HG03060 (cell line): ENCODE results near the gene SLC2A8.

Source experiments
- ATAC-seq: cut with Tn5 transposase; IDR thresholded peaks from one replicate; pipeline ENCODE4 v1.9.1; 2021; ENCODE audit warnings: low read depth, moderate number of reproducible peaks; ENCODE audit not compliant: unreplicated experiment

The SLC2A8 gene

GRCh38 chr9:127399736-127400269 lies 2.8 kb downstream of the SLC2A8 start:
- ATAC-seq, result no peak

DNA sequence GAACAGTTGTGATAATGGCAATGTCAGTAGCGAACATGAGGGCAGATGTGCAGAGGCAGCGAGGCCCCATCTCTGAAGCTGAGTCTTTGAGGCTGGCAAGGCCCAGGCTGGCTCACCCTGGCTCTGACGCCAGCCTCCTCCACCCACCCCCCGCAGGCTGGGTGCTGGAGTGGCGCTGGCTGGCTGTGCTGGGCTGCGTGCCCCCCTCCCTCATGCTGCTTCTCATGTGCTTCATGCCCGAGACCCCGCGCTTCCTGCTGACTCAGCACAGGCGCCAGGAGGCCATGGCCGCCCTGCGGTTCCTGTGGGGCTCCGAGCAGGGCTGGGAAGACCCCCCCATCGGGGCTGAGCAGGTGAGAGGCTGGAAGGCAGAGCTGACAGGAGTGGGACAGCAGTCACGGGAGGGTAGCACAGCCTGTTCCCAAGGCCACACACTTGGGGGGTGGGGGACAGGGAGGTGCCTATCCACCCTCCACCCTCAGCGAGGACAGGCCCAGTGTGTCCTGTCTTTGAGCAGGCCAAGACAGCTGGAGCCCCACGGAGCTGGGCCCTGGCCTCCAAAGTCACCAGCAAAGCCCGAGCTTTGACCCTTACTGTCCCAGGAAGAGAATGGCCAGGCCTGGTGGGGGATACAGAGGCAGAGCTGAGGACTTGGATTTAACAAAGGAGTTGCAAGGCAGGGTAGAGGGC lies 5.6 kb downstream of the SLC2A8 start:
- ATAC-seq, result no peak

DNA sequence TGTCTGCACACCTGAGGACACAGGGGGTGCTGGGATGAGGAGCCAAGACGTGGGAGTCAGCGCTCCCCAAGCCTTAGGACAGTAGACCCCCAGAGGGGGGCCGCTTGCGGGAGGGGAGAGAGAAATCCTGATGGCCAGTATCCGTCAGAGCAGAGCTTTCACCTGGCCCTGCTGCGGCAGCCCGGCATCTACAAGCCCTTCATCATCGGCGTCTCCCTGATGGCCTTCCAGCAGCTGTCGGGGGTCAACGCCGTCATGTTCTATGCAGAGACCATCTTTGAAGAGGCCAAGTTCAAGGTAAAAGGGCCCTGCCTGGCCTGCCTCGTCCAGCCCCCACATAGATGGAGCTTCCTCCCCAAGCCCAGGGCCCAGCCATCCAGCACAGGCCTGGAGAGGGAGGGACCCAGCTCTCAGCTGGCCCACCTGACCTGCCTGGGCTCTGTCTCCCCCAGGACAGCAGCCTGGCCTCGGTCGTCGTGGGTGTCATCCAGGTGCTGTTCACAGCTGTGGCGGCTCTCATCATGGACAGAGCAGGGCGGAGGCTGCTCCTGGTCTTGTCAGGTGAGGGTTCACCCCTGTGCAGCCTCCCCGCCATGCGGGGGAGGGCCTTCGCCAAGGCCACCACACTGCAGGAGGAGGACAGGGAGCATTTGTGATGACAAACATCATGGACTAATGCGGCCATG lies 6.7 kb downstream of the SLC2A8 start:
- no peak for ATAC-seq

GRCh38 chr9:127404631-127405030 lies 7.7 kb downstream of the SLC2A8 start:
- ATAC-seq, result no peak

GRCh38 chr9:127405344-127406125 lies 8.6 kb downstream of the SLC2A8 start:
- no peak for ATAC-seq

- no peak for ATAC-seq
Measured at GRCh38 chr9:127406799-127407491, 10.0 kb downstream of the SLC2A8 start.

- no peak for ATAC-seq
Measured at GRCh38 chr9:127407492-127407843, 10.5 kb downstream of the SLC2A8 start.

DNA sequence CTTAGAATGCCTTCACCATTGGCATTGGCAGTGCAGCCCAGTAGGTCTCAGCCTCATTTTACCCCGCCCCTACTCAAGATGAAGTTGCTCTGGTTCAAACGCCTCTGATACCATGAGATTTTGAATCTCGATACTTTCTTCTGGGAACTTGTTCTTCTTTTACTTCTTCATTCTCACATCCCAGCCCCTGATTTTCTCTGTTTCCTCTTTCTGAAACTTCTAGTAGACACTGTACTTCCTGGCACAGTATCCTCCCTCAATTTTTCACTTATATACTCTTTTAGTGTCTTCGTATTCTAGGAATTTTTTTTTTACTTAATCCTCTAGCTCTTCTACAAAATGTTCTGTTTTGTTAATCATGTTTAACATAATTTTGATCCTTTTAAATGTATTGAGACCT lies 14.2 kb downstream of the SLC2A8 start:
- no peak for ATAC-seq

DNA sequence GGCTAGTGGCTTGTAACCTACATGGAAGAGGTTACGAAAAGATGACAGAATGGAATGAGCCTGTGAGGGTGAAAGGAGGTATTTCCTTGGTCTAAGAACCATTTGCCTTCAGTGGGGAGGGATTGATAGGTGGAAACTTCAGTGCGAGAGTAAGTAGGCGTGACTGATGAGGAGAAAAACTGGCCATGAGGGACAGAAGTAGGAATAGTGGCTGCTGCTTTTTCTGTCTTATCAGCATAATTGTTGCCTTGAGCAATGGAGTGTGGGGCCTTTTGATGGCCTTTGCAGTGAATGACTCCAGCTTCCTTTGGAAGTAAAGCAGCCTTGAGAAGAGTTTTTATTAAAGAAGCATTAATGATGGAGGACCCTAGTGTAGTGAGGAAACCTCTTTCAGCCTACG lies 18.2 kb downstream of the SLC2A8 start:
- no peak for ATAC-seq

GRCh38 chr9:127415657-127416056 lies 18.7 kb downstream of the SLC2A8 start:
- no peak for ATAC-seq

- no peak for ATAC-seq
Measured at GRCh38 chr9:127417131-127418036, 20.4 kb downstream of the SLC2A8 start.

- no peak for ATAC-seq
Measured at GRCh38 chr9:127418037-127418471, 21.1 kb downstream of the SLC2A8 start.

GRCh38 chr9:127419348-127419747 lies 22.4 kb downstream of the SLC2A8 start:
- no peak for ATAC-seq

- no peak for ATAC-seq
Measured at GRCh38 chr9:127421057-127421456, 24.1 kb downstream of the SLC2A8 start.

GRCh38 chr9:127422133-127422782 lies 25.3 kb downstream of the SLC2A8 start:
- ATAC-seq, result no peak

- ATAC-seq, result no peak
Measured at GRCh38 chr9:127422787-127423186, 25.8 kb downstream of the SLC2A8 start.

DNA sequence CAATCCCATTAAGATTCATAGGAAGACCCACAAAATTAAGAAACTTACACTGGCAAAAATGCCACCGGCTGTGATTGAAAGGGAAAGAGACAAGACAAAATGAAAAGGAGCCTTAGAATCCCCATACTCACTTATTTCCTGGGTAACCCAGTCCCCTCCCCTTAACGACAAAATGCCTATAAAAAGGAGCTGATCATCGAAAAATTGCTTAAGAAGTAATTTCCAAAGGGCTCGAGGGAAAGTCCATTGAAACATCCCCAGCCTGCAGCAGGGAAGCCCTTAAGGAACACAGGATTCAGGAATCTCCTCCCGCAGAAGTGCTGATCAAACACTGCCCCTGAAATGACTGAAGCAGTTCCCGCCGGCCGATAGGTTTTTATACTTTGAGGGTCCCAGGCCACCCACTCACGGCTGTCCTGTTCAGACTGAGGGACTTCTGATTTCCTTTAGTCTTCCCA lies 26.5 kb downstream of the SLC2A8 start:
- no peak for ATAC-seq

GRCh38 chr9:127423934-127424675 lies 27.1 kb downstream of the SLC2A8 start, which contains the start of gene ZNF79:
Gene ZNF79 (plus strand): TSS chr9:127424382. CDS start chr9:127424788, 406 bp downstream.
- ATAC-seq, result peak; percentile 52
